Mucosa of descending colon (tissue), 3 donors: ENCODE results near the gene PRR35. TPM values are rescaled to one million over a fixed set of nuclear protein-coding genes. Genes with fewer than 3 reads are reported as not detected.

ENCODE experiments used
- ATAC-seq: fragments of 200-7000 bp; cut with Tn5 transposase; one replicate; pipeline ENCODE4 v1.9.1; 2020; ENCODE audit warnings: mild to moderate bottlenecking, moderate library complexity
- DNase-seq, 3 donors: peaks; one replicate each; pipeline ENCODE4 v3.0.0-alpha.2; 2020
- H3K36me3 ChIP-seq: fragments of 200-600 bp; one replicate; pipeline ENCODE4 v1.8.0; 2021; ENCODE audit warnings: low read depth, mild to moderate bottlenecking
- H3K4me1 ChIP-seq: fragments of 200-600 bp; one replicate; pipeline ENCODE4 v1.8.0; 2021; ENCODE audit warnings: low read depth, mild to moderate bottlenecking
- H3K4me3 ChIP-seq: fragments of 200-600 bp; one replicate; pipeline ENCODE4 v1.8.0; 2021; ENCODE audit warnings: mild to moderate bottlenecking
- H3K9me3 ChIP-seq: fragments of 200-600 bp; one replicate; pipeline ENCODE4 v1.8.0; 2021; ENCODE audit warnings: mild to moderate bottlenecking
- CTCF ChIP-seq: fragments of 200-600 bp; IDR thresholded peaks from one replicate; pipeline ENCODE4 v1.8.0; 2022; ENCODE audit warnings: antibody characterized with exemption, mild to moderate bottlenecking
- intact Hi-C, 2 donors: fragments of 100-400 bp; cut with DNase I in 1 of 2; cut with micrococcal nuclease in 1 of 2; formaldehyde crosslinking; loops; one replicate each; pipeline versions ENCODE4 v1.11.0 to v1.11.1; 2022; cut with DNase I, micrococcal nuclease
- total RNA-seq, 3 donors: library from RNA; stranded (reverse); fragmentation: NEBNext Ultra II Directional in 2 of 3; extraction: Animal tissue kit (Norgen Biotek cat#: 25700) in 2 of 3; gene quantifications; one replicate each; pipeline versions ENCODE4 v1.2.1 to v1.2.4, GENCODE V29; 2021 to 2023
- donor health status: DM: no; HTN: no; CAD: no; lungs with moderate emphysema.
- donor health status: DM: no; HTN: no; CAD: no.
- donor health status: DM: no; HTN: yes; CAD: no.

Gene PRR35
- total RNA-seq, 3 donors from 2014 or later, result not detected

- DNase-seq, result no peak
Observed at GRCh38 chr16:558298-559020, 1.7 kb upstream of the PRR35 start.

GRCh38 chr16:559021-559380 is 1.2 kb upstream of the PRR35 start:
- Histone ChIP-seq H3K4me3 (no peak overlapping the region), H3K4me1 (peaks cover 5% of the 10 kb centered on the region), H3K36me3 (no peaks in the 10 kb centered on the region), H3K9me3 (no peaks in the 10 kb centered on the region)
- DNase-seq, result no peak
- intact Hi-C loops, result no loop called here
- ATAC-seq, result no peak
- TF ChIP-seq CTCF, result no peak

More at GRCh38 chr16:558298-559020, 1.7 kb upstream of the PRR35 start:
- TF ChIP-seq CTCF, result no peak
- ATAC-seq, result peak; percentile 36
- no peaks in the 10 kb centered on the region for H3K36me3 ChIP-seq
- H3K9me3 ChIP-seq, result no peaks in the 10 kb centered on the region
- peaks cover 5% of the 10 kb centered on the region for H3K4me1 ChIP-seq
- H3K4me3 ChIP-seq, result no peak overlapping the region
- intact Hi-C loops, result no loop called here

GRCh38 chr16:559411-560203 is 587 bp upstream of the PRR35 start:
- Histone ChIP-seq H3K4me3 (no peak overlapping the region), H3K4me1 (peaks cover 5% of the 10 kb centered on the region), H3K9me3 (no peaks in the 10 kb centered on the region), H3K36me3 (no peaks in the 10 kb centered on the region)
- TF ChIP-seq CTCF, result no peak
- intact Hi-C loops, result no loop called here
- ATAC-seq (no peak), DNase-seq (no peak)

- no peak for ATAC-seq
- no peak overlapping the region for H3K4me3 ChIP-seq
- intact Hi-C loops, result no loop called here
- no peak for TF ChIP-seq CTCF
- DNase-seq, result no peak
- peaks cover 5% of the 10 kb centered on the region for H3K4me1 ChIP-seq
- no peaks in the 10 kb centered on the region for H3K9me3 ChIP-seq
- no peaks in the 10 kb centered on the region for H3K36me3 ChIP-seq
Observed at GRCh38 chr16:560701-561412, 663 bp downstream of the PRR35 start.

- no peaks in the 10 kb centered on the region for H3K9me3 ChIP-seq
- no peak for TF ChIP-seq CTCF
- no peak overlapping the region for H3K4me3 ChIP-seq
- intact Hi-C loops, result no loop called here
- no peak for ATAC-seq
- no peak for DNase-seq
- peaks cover 7% of the 10 kb centered on the region for H3K4me1 ChIP-seq
- H3K36me3 ChIP-seq, result no peaks in the 10 kb centered on the region
Observed at GRCh38 chr16:561413-561794, 1.2 kb downstream of the PRR35 start.
